Femur (tissue), 1 donor: ENCODE data around the gene TBC1D13.
"Not testable (repeated sequence)": the region's sequence is repeated elsewhere in the genome, so short reads cannot be mapped to it uniquely, and the experiment has no call there.

Source experiments
- DNase-seq: peaks from one replicate; pipeline ENCODE4 v3.0.0-alpha.2; 2017

TBC1D13 gene

DNA sequence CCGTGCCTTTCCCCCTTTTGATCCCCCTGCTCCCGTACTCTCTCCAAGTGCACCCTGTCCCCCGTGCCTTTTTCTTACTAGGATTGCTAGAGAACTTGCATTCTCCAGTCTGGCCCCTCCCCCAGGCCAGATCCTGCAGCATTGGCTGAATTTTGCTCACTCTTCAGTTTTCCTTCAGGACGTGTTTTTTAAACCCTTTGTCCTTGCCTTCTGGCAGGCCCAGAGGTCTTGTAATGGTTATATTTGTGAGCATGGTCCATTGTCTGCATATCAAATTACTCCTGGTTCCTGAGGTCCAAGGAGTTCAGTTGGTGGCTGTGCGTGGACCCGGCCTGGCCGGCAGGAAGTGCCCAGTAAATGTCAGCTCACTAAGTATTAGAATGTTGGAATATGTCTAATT lies 606 bp downstream of the TBC1D13 start:
- peak; percentile 48 for DNase-seq

GRCh38 chr9:128788445-128788844 lies 1.4 kb downstream of the TBC1D13 start:
- no peak for DNase-seq

DNA sequence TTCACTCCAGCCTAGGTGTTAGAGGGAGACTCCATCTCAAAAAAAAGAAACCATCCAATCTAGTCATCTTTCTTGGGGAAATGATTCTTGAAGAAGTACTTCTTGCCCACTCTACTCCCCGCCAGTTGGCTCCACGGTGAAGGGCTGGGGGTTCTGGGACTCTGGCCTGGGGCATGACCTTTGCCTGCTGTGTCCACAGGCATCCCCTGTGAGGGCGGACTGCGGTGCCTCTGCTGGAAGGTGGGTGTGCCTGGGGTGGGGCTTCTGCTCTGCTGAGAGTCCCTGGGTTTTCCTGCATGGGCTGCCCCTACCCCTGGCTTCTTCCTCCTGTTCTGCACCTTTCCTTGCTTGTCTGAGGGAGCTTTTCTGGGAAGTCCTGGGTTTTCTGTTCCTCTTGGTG lies 3.5 kb downstream of the TBC1D13 start:
- no peak for DNase-seq

- no peak for DNase-seq
Observed at GRCh38 chr9:128792134-128792533, 5.1 kb downstream of the TBC1D13 start.

DNA sequence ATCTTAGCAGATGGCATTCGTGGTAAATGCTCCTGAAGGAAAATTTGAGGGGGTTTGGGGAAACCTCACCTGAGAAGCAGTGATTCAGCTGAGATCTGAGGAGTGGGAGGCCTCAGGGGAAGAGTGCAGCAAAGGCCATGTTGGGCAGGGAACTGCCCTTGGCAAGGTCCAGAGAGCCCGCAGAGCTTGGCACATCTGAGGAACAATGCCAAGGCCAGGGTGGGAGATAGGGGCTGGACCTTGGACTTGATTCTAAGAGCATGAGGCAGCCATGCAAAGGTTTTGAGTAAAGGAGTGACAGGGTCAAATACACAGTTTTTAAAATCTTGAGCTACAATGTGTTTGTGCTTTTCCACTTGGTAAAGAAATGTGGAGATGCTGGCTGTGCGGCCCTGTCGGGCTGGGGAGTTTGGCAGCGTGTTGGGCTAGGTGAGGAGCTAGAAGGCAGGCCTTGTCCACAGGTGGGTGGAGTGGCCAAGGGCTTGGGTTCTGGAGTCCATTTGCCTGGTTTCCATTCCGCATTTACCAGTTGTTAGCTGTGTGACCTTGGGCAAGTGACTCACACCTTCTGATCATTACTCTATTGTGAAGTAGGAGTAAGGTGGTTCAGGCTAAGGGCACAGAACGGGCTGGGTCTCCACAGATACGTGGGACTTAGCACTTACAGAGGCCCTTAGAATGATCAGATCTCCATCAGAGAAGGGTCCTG lies 6.1 kb downstream of the TBC1D13 start:
- no peak for DNase-seq

- DNase-seq, result not testable (repeated sequence)
Observed at GRCh38 chr9:128794961-128795360, 7.9 kb downstream of the TBC1D13 start.

DNA sequence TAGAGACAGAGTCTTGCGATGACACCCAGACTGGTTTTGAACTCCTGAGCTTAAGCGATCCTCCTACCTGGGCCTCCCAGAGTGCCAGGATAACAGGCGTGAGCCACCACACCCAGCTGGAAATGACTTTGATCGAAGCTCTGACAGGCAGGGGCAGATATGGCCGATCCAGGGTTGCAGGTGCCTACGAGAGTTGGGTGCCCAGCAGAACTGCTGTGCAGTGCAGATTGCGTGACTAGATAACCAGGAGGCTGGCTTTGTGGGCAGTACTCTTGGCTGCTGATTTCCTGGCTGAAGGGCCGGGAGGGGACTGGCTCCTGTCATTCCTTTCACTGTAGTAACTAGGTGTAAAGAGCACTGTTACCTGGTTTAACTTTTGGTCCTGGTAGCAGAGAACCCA lies 11.8 kb downstream of the TBC1D13 start:
- DNase-seq, result no peak

GRCh38 chr9:128800061-128800460 lies 13.0 kb downstream of the TBC1D13 start:
- DNase-seq, result no peak

DNA sequence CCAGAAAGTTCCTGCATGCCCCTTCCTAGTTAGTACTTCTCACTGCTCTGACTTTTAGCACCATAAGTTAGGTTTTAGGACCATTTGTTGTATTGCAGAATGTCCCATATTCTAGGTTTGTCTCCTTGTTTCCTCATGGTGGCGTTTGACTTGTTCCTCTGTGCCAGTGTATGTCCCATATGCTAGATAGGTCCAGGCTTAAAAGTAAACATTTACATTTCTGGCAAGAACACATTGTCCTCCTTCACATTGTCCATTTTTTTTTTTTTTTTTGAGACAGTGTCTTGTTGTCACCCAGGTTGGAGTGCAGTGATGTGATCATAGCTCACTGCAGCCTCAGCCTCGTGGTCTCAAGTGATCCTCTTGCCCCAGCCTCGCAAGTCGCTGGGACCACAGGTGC lies 15.4 kb downstream of the TBC1D13 start:
- DNase-seq, result no peak

- no peak for DNase-seq
Observed at GRCh38 chr9:128805661-128806060, 18.6 kb downstream of the TBC1D13 start.

DNA sequence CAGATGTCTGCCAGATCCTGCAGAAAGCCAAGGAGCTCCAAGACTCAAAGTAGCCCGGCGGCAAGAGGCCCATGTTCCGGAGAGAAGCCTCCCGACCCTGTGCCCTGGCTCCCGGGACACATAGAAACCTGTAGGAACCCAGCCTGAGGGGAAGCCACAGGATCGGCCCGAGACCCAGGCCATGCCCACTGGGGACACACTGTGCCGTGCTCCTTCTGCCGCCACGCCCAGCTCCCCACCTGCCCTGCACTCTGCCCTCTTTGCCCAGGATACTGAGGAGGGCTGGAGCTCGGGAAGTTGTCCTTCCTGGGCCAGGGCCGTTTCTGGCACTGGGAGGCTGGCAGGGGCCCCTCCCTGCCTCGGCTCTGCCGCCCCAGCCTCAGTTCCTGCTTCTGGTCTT lies 20.8 kb downstream of the TBC1D13 start:
- no peak for DNase-seq

GRCh38 chr9:128808543-128808942 lies 21.5 kb downstream of the TBC1D13 start:
- DNase-seq, result no peak

GRCh38 chr9:128809036-128809599 lies 22.1 kb downstream of the TBC1D13 start:
- DNase-seq, result no peak

- no peak for DNase-seq
Observed at GRCh38 chr9:128809831-128810230, 22.8 kb downstream of the TBC1D13 start.

- DNase-seq, result no peak
Observed at GRCh38 chr9:128810873-128811272, 23.8 kb downstream of the TBC1D13 start.

DNA sequence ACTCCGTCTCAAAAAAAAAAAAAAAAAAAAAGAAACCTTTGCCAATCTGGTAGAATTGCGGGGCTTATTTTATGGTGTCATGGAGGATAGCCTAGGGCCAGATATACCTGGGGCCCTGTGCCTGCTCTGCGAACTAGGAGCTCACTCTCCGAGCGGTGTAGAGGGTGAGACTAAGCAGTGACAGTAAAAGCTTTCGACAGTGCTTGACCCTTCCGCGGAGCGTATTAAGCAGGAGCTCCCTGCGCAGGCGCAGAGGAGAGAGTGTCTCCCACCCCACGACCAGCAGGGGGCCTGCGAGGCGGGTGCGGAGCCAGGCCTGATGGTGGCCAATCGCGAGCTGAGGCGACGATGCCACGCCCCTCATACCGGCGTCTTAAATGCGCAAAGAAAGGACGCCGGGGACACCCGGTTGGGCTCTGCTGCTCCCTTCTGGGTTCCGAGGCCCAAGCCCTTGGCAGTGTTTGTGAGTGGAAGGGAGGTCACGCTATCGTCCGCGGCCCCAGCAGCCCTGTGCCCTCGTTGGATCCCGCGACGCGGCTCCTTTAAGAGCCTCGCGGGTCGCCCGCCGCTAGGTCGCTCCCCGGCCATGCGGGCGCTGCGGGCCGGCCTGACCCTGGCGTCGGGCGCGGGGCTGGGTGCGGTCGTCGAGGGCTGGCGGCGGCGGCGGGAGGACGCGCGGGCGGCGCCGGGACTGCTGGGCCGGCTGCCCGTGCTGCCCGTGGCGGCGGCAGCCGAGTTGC lies 31.2 kb downstream of the TBC1D13 start, which contains the start of gene ENDOG:
Gene ENDOG (plus strand): TSS at position 402 of the 740 bp plus-strand sequence. CDS start 185 bp downstream, at position 587.
- DNase-seq, result peak; percentile 98

DNA sequence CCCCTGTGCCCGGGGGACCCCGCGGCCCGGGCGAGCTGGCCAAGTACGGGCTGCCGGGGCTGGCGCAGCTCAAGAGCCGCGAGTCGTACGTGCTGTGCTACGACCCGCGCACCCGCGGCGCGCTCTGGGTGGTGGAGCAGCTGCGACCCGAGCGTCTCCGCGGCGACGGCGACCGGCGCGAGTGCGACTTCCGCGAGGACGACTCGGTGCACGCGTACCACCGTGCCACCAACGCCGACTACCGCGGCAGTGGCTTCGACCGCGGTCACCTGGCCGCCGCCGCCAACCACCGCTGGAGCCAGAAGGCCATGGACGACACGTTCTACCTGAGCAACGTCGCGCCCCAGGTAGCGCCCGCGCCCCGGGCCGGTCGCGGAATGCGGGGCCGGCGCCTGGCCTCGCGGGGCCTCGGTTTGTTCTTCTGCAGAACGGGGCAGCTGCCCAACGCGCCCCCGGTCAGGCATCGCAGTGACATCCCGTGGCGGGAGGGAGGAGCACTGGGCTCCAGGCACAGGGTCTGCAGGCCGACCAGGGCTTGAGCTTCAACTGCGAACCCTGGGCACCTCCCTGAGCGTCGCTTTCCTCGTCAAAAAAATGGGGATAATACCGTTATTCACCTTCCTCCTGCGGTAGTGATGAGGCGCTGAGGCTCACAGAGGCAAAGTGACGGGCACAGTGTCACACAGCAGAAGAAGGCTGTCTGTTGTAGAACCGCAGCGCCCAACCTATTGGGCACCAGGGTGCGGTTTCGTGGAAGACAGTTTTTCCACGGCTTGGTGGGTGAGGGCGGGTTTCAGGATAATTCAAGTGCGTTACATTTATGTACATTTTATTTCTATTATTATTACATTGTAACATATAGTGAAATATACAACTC lies 32.0 kb downstream of the TBC1D13 start:
- DNase-seq, result no peak

DNA sequence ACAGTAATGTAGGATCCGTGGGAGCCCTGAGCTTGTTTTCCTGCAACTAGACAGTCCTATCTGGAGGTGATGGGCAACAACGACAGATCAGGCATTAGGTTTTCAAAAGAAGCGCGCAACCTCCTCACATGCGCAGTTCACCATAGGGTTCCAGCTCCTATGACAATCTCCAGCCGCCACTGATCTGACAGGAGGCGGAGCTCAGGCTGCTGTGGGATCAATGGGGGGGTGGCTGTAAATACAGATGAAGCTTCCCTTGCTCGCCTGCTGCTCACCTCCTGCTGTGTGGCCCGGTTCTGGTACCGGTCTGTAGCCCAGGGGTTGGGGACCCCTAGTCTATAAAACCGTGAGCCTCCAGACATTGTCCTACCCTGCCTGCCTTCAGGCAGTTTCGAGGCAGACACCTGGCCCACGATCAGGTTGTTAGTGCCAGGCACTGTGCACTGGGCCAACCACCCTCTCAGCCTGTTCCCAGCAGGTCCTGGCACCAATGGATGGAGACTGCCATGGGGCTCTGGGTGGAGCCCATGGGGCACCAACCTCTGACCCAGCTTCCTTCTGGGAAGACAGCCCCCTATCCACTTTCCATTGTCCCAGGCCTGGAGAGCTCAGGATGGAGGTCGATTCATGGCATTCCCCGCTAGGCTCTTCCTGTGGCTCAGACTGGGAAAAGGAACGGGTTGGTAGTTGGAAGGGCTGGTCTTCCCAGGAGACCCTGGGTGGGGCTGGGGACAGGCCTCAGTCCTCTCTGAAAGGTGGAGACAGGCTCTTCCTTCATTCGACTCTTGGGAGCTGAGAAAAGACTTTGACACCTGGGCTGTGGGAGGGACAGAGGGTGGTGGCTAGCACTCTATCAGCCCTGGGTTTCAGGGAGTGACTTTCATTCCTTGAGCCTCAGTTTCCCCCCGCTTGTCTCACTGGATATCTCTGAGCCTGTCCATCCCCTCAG lies 32.9 kb downstream of the TBC1D13 start:
- no peak for DNase-seq

DNA sequence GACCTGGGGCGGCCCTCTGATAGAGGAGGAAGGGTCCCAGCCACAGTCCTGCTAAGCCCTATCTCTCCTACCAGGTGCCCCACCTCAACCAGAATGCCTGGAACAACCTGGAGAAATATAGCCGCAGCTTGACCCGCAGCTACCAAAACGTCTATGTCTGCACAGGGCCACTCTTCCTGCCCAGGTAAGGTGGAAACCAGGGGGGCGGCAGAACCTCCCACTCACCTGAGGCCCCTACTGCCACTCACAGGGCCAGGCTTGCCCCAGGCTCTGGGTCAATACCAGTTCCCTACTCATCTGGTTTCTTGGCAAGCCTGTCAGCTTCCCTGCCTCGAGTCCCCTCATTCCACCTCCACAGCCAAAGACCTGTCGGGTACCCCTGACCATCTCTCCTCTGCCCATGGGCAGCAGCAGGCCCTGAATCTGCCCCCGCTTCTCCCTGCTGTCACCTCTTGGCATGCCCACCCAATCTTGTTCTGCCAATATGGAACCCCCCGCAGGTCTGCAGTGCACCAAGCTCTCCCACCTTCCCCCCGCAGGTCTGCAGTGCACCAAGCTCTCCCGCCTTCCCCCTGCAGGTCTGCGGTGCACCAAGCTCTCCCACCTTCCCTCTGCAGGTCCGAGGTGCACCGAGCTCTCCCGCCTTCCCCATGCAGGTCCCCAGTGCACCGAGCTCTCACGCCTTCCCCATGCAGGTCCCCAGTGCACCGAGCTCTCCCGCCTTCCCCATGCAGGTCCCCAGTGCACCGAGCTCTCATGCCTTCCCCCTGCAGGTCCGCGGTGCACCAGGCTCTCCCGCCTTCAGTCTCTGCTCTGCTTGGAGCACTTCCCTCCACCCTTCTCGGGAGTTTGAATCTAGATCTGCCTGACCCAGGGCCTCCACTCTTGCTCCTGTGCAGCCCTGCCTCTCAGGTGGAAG lies 33.9 kb downstream of the TBC1D13 start:
- no peak for DNase-seq

DNA sequence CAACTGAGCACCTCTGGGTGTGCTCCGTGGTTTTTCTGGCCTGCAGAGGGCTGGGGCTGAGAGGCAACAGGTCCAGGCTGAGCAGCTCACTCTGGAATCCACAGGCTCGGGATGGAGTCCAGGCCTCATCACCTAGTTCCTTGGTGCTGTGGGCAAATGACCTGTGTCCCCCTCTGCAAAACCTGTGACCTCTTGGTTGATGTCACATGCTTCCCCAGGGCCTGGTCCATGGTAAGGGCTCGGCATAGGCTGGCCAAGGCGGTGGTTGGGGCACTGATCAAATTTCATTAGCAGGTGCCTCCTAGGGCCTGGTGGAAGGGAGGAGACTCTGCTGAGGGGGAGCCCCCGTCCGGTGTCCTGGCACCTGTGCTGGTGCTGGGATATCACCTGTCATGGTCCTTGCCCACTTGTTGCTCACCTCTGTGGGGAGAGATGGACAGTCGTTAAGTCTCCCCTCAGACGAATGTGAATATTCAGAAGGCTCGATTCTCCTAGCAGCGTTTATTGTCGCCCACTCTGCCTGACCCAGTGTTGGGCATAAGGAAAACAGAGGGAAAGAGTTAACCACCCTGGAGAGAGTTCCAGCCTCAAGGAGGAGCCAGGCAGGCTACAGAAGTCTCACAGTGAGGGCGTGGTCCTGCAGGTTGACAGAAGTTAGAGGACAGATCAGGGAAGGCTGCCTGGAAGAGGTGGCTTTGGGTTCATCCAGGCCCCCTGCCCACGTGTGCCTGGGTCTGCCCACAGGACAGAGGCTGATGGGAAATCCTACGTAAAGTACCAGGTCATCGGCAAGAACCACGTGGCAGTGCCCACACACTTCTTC lies 34.7 kb downstream of the TBC1D13 start:
- no peak for DNase-seq
